Spleen (tissue), 7 donors: ENCODE measurements around the gene SLC4A2.

Experiments used
- POLR2A ChIP-seq, 3 donors: fragments of 450-650 bp; IDR thresholded peaks; one replicate each; pipeline ENCODE4 v1.5.1; 2017; ENCODE audit warnings: antibody characterized with exemption in 3 of 3, mild to moderate bottlenecking in 1 of 3
- POLR2AphosphoS5 ChIP-seq, 3 donors: sonication (generic); formaldehyde crosslinking; IDR thresholded peaks; one replicate each; pipeline ENCODE4 v1.5.1; 2017; ENCODE audit warnings: antibody characterized with exemption in 3 of 3
- TF ChIP-seq, protein P1 (sequence below), 11 experiments: fragments of 200-600 bp in 7 of 11; fragments of 450-650 bp in 4 of 11; sonication (generic) in 4 of 11; IDR thresholded peaks in 8 of 11; conservative IDR thresholded peaks in 3 of 11; 1 replicate in 7 of 11; 2 replicates in 4 of 11; pipeline versions ENCODE4 v1.4.0 to v1.8.0; 2016 to 2021; ENCODE audit warnings: antibody characterized with exemption in 11 of 11, inconsistent platforms in 4 of 11, mild to moderate bottlenecking in 1 of 11
- donor health status: DM: no; HTN: no; CAD: no; lungs with moderate emphysema.
- donor health status: DM: no; HTN: no; CAD: no.
- donor health status: DM: no; HTN: no; CAD: no.

DNA sequence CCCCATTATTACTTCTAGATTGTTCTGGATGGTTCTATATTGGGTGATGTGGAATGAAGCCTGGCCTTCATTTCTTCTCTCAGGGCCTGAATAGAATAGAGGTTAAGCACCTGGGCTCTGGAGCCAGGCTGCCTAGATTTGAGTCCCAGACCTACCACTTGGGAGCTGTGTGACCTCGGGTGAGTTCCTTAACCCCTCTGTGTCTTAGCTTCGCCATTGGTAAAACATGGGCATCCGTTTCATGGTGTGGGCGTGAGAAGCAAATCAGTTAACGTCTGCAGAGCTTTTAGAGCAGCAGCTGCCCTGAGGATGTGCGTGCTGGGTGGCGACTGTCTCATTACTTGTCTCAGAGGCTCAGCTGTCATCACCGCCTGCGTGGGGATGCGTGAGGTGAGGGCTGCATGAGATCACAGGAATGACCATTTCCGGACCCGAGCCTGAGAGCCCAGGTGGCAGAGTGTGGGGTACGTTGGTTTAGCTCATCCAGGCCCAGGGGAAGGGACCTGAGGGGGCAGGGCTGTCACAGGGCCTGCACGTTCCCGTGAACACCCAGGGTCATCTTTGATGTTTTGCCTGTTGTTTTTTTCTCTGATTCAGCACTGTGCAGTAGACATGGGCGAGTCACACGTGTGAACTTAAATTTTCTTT, 36.6 kb downstream of the SLC4A2 start:
- no peak for TF ChIP-seq POLR2A (IDR thresholded peaks at IDR 0.05)
- TF ChIP-seq, protein P1, sequence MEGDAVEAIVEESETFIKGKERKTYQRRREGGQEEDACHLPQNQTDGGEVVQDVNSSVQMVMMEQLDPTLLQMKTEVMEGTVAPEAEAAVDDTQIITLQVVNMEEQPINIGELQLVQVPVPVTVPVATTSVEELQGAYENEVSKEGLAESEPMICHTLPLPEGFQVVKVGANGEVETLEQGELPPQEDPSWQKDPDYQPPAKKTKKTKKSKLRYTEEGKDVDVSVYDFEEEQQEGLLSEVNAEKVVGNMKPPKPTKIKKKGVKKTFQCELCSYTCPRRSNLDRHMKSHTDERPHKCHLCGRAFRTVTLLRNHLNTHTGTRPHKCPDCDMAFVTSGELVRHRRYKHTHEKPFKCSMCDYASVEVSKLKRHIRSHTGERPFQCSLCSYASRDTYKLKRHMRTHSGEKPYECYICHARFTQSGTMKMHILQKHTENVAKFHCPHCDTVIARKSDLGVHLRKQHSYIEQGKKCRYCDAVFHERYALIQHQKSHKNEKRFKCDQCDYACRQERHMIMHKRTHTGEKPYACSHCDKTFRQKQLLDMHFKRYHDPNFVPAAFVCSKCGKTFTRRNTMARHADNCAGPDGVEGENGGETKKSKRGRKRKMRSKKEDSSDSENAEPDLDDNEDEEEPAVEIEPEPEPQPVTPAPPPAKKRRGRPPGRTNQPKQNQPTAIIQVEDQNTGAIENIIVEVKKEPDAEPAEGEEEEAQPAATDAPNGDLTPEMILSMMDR (IDR thresholded peaks at IDR 0.05 in 8 of 11, conservative IDR thresholded peaks at IDR 0.05 in 3 of 11), result no peak
- TF ChIP-seq POLR2AphosphoS5 (IDR thresholded peaks at IDR 0.05), result no peak
